HG03103 (cell line): ENCODE measurements around the gene ABHD14A.
"Not testable (repeated sequence)": the region's sequence is repeated elsewhere in the genome, so short reads cannot be mapped to it uniquely, and the experiment has no call there.

Source experiments
- ATAC-seq: cut with Tn5 transposase; IDR thresholded peaks from one replicate; pipeline ENCODE4 v1.9.1; 2021; ENCODE audit warnings: low read depth; ENCODE audit not compliant: unreplicated experiment

Gene ABHD14A

GRCh38 chr3:51990501-51990971, 15.7 kb downstream of the ABHD14A start:
- not testable (repeated sequence) for ATAC-seq

DNA sequence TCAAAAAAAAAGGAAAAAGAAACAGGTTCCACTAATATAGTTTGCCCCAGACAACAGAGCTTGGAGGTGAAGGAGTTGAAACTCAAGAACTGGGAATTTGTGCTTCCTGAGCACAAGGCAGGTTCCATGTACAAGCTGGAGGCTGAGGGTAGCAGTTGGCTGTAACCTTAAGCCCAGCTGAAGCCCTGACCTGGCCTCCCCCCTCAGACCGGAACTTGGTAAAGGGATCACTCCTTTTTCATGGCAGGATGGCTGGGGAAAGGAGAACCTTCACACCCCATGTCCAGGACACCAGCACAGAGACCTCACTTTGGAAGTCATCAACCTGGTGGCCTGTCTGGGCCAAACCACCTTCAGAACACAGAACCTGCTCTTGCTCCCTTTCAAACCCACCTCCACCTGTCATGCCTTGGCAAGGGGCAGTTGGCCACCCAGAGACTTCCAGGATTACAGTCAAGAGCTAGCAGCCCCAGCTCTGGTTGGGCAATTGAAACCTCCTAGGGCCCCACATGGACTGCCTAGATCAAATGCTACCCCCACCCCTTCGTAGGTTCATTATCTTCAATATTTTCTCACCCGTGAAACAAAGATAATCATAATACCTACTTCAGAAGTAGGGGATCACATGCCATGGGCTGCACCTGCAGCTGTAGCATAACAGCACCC, 17.3 kb downstream of the ABHD14A start:
- no peak for ATAC-seq

DNA sequence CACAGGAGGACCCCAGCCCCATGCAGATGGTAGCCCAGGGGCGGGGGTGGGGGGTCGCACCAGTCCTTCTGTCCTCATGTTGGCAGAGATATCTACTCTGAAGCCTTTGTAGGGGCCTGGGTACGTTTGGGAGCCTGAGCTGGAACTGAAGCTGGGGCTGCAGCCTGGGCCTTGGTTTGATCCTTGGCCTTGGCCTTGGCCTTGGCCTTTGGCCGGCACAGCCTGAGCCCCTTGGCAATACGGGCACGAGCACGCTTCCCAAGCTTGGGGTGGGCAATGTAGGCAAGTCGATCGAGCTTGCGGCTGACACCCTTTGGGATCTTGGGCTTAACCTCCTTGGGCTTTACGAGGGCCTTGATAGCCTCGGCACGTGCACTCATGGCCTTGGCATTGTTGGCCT, 18.8 kb downstream of the ABHD14A start:
- not testable (repeated sequence) for ATAC-seq

DNA sequence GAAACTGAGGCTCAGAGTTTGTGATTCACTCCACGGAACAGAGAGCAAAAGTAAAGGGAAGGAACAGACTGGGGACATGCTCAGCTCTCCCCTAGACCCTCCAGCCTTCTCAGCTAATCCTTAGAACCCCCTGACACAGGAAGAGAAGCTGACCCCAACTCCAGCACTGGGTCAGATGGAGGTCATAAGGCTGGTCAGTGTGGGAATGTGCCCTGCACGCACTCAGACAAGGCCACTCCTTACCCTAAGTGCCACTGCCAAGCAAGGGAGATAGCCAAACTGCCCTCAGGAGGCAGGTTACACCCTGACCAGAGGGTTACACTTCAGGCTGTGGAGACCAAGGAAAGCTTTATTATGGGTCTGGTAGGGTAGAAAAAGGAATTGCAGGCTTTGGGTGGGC, 19.7 kb downstream of the ABHD14A start:
- no peak for ATAC-seq

DNA sequence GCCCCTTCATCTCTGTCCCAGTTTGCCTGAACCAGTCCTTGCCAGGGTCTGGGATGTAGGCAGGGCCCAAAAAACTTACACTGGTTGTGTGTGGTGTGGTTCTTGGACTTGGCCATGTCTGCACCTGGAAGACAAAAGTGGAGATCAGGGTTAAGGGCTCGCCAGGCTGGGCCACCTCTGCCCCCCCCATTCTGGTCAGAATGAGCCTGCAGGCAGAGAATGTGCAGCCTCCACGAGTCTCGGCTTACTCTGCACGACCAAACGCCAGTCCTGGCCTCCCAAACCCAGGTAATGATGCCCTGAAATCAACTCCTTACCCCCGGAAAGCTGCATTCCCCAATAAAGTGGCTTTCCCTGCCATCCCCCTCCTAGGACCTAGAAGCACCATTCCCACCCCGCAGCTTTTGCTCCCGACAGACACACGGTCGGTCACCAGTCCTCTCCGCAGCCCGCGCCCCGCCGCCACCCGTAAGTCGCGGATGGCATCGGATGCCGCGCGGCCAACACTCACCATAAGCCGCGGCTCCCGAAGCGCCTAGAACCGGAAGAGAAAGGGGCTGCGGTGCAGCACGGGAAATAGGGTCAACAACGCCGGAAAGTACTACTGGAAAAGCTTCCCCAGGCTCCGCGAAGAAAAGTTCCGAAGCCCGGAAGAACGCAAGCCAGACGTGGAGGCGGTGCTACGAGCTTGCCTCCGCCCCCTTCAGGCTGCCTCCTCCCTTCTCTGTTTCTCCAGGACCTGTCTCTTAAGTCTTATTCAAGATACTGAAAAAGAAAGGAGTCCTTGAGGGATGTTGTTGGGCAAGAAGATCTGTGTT, 20.7 kb downstream of the ABHD14A start, which contains the start of gene RPL29:
Gene RPL29, minus strand, starts transcription at position 550 of the 818 bp plus-strand sequence. Its CDS starts 434 bp downstream, at position 116.
- peak; percentile 81 for ATAC-seq

DNA sequence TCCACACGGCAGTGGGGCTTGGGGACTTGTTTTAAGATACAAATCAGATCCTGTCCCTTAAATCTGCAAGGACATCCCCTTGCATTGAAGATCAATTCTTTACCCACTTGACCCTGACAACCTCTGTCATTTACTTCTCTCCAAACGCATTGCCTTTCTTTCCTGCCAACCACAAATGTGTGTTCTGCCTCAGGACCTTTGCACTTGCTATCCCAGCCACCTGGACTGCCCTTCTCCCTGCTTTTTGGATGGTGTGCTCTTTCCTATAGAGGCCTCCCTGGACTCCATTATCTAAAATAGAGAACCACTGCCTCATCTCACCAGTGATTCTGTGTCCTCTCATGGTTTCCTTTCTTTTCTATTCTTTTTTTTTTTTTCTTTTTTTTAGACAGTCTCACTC, 22.3 kb downstream of the ABHD14A start:
- ATAC-seq, result no peak

GRCh38 chr3:51997935-51998596, 23.2 kb downstream of the ABHD14A start:
- no peak for ATAC-seq

DNA sequence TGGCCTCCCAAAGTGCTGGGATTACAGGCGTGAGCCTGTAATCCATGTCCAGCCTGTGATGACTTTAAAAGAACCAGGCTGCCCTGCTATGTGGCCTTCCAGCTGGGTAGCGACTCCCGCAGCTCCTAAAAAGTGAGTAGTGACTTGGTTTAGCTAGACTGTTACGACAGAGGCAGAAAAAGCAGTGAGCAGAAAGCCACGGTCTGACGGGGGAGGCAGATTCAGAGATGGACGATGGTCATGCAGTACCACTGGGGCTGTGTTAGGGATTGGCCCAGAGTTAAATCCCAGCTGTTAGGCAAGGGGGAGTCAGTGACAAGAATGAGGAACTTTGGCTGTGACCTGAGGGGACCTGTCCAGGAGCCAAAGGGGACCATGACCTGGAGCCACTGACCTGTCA, 23.9 kb downstream of the ABHD14A start:
- ATAC-seq, result no peak

GRCh38 chr3:51999846-52000245, 25.0 kb downstream of the ABHD14A start:
- no peak for ATAC-seq

GRCh38 chr3:52001443-52001974, 26.6 kb downstream of the ABHD14A start:
- no peak for ATAC-seq

DNA sequence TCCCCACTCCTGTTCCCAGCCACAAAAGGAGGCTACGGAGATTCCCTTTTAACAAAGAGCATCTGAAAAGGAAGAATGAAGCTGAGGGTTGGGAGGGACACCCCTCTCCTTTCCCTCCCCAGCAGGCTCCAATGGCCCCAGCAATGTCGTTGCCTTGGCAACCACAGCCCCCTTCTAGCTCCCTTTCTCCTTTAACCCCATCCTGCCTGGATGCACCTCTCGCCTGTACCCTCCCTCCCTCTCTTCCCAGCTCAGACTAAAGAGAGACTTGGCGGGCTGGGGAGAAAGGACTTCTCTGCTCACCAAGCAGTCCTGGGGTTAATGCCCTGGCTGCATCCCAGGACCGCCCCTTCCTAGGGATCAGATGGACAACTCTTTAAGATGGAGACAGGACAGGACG, 27.9 kb downstream of the ABHD14A start:
- ATAC-seq, result no peak

DNA sequence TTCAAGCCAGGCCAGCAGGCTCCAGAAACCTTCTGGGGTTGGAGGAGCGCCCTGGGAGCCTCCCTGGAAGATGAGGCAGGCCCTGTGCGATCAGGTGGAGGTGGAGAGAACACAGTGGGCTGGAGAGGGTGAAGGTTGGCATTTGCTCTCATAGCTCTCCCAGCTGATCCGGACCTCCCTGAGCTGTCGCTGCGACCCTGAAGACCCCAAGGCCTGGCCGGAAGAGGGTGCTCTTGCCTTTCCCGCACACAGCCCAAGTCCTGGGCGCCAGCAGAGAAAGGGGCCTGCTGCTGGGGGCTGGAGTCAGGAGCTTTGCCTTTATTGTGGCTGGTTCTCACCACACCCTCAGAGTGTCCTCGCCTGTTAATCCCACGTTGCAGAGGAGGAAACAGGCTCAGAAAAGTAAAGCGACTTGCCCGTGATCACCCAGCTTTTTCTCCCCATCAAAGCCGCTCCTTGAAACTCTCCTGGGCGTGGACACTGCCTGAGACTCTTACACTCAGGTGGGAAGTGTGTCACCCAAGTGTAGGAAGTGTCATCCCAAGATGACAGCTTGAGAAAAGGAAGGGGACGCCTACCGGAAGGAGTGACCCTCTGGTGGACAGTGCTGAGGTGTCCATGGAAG, 29.4 kb downstream of the ABHD14A start:
- no peak for ATAC-seq

GRCh38 chr3:52004906-52005395, 30.1 kb downstream of the ABHD14A start:
- no peak for ATAC-seq

DNA sequence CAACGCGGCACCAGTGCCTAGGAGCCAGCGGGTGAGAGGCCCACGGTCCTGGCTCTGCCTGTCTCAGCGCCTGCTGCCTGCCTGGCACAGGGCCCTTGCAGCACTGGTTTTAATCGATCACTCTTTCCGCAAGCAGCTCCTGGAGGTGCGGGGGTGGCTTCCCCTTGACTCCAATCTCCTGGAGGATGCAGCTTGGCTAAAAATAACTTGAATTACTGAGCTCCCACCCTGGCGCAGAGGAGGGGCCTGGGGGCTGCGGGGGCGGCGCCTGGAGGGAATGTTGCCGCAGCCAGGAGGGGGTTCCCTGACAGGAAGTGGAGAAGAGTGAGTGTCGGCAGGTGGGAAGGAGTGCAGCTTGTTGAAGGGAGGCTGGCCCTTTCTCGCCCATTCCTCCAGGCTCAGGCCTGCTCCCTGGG, 30.7 kb downstream of the ABHD14A start:
- ATAC-seq, result no peak

DNA sequence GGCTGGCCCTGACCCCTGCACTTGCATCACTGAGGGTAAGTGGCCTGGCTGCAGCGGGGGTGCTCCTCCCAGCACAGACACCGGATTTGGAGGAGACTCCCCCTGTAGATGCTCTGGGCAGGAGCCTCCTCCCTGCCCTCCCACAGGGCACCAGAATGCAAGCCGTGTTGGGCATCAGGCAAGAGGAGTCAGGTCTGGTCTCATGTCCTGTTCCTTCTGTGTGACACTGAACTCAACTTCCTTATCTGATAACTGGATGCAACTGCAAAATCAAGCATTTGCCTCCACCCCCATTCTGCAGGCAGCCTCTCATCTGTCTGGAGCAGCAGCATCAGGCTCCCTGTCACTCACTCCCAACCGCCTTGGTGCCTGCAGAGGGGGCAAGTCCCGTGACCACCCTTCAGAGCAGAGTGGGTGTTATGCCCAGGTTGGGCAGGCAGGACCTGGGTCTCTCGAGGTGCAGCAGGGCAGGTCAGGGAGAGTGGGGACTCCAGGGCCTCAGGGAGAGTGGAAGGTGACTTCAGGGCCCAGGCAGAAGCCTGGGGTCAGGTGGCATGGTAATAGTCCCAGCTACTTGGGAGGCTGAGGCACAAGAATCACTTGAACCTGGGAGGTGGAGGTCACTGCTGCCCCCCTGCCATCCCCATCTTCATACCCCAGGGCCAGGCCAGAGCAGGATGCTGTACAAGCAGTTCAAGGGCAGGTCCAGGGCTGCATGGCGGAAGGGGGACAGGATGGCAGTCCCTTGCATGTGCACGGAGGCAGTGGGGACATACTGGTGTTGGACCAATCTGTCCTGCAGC, 31.4 kb downstream of the ABHD14A start:
- ATAC-seq, result no peak

DNA sequence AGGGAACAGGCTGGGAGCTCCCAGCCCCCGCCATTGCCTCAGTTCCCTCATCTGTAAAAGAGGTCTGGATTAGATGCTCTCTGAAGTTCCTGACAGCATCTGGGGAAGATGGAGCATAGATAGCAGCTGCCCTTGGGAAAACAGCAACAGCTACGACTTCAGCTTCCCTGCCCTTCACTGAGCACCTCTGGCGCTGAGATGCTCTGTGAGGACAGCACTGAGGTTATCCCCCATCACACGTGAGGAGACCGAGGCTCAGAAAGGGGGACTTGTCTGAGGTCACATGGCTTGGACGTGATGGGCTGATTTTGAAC, 31.9 kb downstream of the ABHD14A start:
- no peak for ATAC-seq

- no peak for ATAC-seq
Measured at GRCh38 chr3:52007291-52007690, 32.4 kb downstream of the ABHD14A start.

GRCh38 chr3:52010431-52010830, 35.6 kb downstream of the ABHD14A start:
- ATAC-seq, result no peak

- no peak for ATAC-seq
Measured at GRCh38 chr3:52012699-52013098, 37.8 kb downstream of the ABHD14A start.
